GM23248 (cell line): ENCODE measurements around the gene LAMTOR2. TPM values are rescaled to one million over a fixed set of nuclear protein-coding genes. Genes with fewer than 3 reads are reported as not detected.

Source experiments
- DNase-seq: peaks from one replicate; pipeline ENCODE4 v3.0.0-alpha.2; 2015
- H2AFZ ChIP-seq: fragments of 200-600 bp; sonication (generic); 2 replicates; pipeline ENCODE4 v1.6.1; 2016; ENCODE audit warnings: antibody characterized with exemption
- H3F3A ChIP-seq: fragments of 200-600 bp; sonication (generic); 2 replicates; pipeline ENCODE4 v1.6.1; 2016; ENCODE audit warnings: mild to moderate bottlenecking, antibody characterized with exemption, mixed run types; ENCODE audit not compliant: insufficient read depth
- H3K27ac ChIP-seq: fragments of 200-600 bp; sonication (generic); 2 replicates; pipeline ENCODE4 v1.5.1; 2016; ENCODE audit warnings: mild to moderate bottlenecking
- H3K27me3 ChIP-seq: fragments of 200-600 bp; sonication (generic); replicated peaks from 2 replicates; pipeline ENCODE4 v1.6.1; 2016; ENCODE audit warnings: mild to moderate bottlenecking; ENCODE audit not compliant: insufficient read depth
- H3K36me3 ChIP-seq: fragments of 200-600 bp; sonication (generic); 2 replicates; pipeline ENCODE4 v1.6.1; 2016; ENCODE audit warnings: low read depth, mild to moderate bottlenecking
- H3K4me1 ChIP-seq: fragments of 200-600 bp; sonication (generic); 2 replicates; pipeline ENCODE4 v1.6.1; 2016; ENCODE audit warnings: mild to moderate bottlenecking; ENCODE audit not compliant: insufficient read depth
- H3K4me2 ChIP-seq: fragments of 200-600 bp; sonication (generic); one replicate; pipeline ENCODE4 v1.6.1; 2016; ENCODE audit warnings: mild to moderate bottlenecking; ENCODE audit not compliant: unreplicated experiment
- H3K4me3 ChIP-seq: fragments of 200-600 bp; sonication (generic); 2 replicates; pipeline ENCODE4 v1.5.1; 2016; ENCODE audit warnings: mild to moderate bottlenecking
- H3K79me2 ChIP-seq: fragments of 200-600 bp; sonication (generic); 2 replicates; pipeline ENCODE4 v1.6.1; 2016; ENCODE audit warnings: mild to moderate bottlenecking; ENCODE audit not compliant: insufficient read depth
- H3K9ac ChIP-seq: fragments of 200-600 bp; sonication (generic); 2 replicates; pipeline ENCODE4 v1.6.1; 2016; ENCODE audit warnings: mild to moderate bottlenecking
- H3K9me2 ChIP-seq: fragments of 200-600 bp; sonication (generic); 2 replicates; pipeline ENCODE4 v1.6.1; 2016; ENCODE audit warnings: mixed run types, mild to moderate bottlenecking, moderate library complexity; ENCODE audit not compliant: insufficient read depth
- H3K9me3 ChIP-seq: fragments of 200-600 bp; sonication (generic); one replicate; pipeline ENCODE4 v1.6.1; 2017; ENCODE audit warnings: low read depth
- H4K20me1 ChIP-seq: fragments of 200-600 bp; sonication (generic); 2 replicates; pipeline ENCODE4 v1.6.0; 2016; ENCODE audit not compliant: insufficient read depth
- EZH2 ChIP-seq: fragments of 200-600 bp; sonication (generic); IDR thresholded peaks from 2 replicates; pipeline ENCODE4 v1.6.1; 2018; ENCODE audit warnings: antibody characterized with exemption, mild to moderate bottlenecking; ENCODE audit not compliant: insufficient read depth, poor library complexity, severe bottlenecking
- EZH2phosphoT487 ChIP-seq: fragments of 200-600 bp; sonication (generic); IDR thresholded peaks from 2 replicates; pipeline ENCODE4 v1.6.1; 2018; ENCODE audit warnings: antibody characterized with exemption, moderate library complexity, mild to moderate bottlenecking, low read depth; ENCODE audit not compliant: insufficient read depth
- WGBS, 2 experiments: methylation state at CpG; one replicate each; pipeline ENCODE4 v1.1.6; 2015 to 2017; ENCODE audit warnings: low lambda C conversion rate in 2 of 2, low coverage in 1 of 2; ENCODE audit errors: missing lambda C conversion rate in 2 of 2; 5-methylcytosine and 5-hydroxymethylcytosine counted together
- in situ Hi-C: fragments of 300-500 bp; cut with MboI; formaldehyde crosslinking; loops from 2 replicates; pipeline ENCODE4 v1.15.0; 2020
- polyA plus RNA-seq: library from polyadenylated mRNA; unstranded; fragments of >200 nt; fragmentation: Nextera tagmentation; extraction: Ambion mirVana; gene quantifications from 2 replicates; pipeline ENCODE4 v1.2.1, GENCODE V29; 2016
- total RNA-seq: library from RNA; depleted of rRNA; stranded (reverse); fragments of >200 nt; shearing (Covaris generic); gene quantifications from 2 replicates; pipeline ENCODE4 v1.2.3, GENCODE V29; 2014

The LAMTOR2 gene
- total and polyA plus RNA-seq, 2 experiments from 2014 or later, result 41.3 to 143 TPM

DNA sequence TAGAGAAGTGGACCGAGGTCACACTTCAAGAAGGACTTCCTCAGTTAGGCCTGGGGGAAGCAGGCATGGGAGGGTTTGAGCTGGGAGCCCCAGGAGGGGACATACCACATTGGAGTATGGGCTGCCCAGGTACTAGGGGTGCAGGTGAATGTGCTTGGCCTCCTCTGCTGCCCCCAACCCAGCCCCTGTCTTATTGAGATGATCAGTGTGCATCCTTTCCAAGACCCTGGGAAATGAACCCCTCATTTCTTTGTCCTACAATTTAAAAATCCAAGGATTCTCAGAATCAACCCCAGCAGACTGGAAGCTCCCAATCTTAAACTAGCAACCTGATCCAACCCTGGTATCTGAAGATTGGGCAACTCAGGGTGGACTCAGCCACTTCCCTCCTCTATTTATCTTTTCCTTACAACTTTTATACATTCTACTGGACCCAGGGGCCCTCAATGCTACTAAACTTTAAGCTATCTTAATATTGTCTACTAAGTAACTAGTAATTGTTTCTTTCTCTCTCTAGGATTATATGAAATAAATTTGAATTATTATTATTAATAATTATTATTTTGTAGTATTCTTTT, 18.6 kb downstream of the LAMTOR2 start:
- TF ChIP-seq EZH2phosphoT487 (no peak), EZH2 (no peak)
- Histone ChIP-seq H3K79me2 (no peaks in the 10 kb centered on the region), H3K9me3 (no peaks in the 10 kb centered on the region), H2AFZ (no peak overlapping the region), H3K4me1 (no peaks in the 10 kb centered on the region), H4K20me1 (no peaks in the 10 kb centered on the region), H3K9me2 (no peaks in the 10 kb centered on the region), H3F3A (no peaks in the 10 kb centered on the region), H3K4me3 (no peak overlapping the region), H3K36me3 (no peaks in the 10 kb centered on the region), H3K27ac (no peak overlapping the region), H3K27me3 (no peaks in the 10 kb centered on the region), H3K4me2 (no peak overlapping the region), H3K9ac (no peak overlapping the region)
- 25 to 50% methylated on average over 1 of the region's 1 CpG for WGBS, 2 experiments
- in situ Hi-C loops, result no loop called here
- no peak for DNase-seq

DNA sequence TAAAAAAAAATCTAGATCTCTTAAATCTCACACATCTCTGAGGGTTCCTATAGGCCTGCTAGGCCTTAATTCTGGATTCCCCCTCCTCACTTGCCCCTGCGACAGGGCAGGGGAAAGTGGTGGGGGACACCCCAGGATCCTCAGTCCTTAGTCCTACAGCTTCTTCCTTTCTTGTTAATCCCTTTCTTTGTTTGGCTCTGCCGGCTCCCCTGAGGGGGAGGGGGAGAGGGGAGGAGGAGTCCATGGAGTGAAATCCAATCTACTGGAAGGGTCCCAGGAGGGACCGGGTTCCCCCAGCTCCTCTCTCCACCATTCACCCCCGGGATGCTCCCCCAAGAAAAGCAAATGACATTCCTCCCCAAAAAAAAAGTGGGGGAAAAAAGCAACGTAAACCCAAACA, 19.2 kb downstream of the LAMTOR2 start:
- Histone ChIP-seq H3K4me3 (no peak overlapping the region), H3K4me2 (no peak overlapping the region), H3K36me3 (no peaks in the 10 kb centered on the region), H3K27ac (no peak overlapping the region), H3F3A (no peaks in the 10 kb centered on the region), H3K79me2 (no peaks in the 10 kb centered on the region), H3K9me2 (no peaks in the 10 kb centered on the region), H3K9ac (no peak overlapping the region), H3K27me3 (no peaks in the 10 kb centered on the region), H3K4me1 (no peaks in the 10 kb centered on the region), H2AFZ (no peak overlapping the region), H4K20me1 (no peaks in the 10 kb centered on the region), H3K9me3 (no peaks in the 10 kb centered on the region)
- in situ Hi-C loops, result no loop called here
- TF ChIP-seq EZH2phosphoT487, result no peak
- no peak for TF ChIP-seq EZH2
- no peak for DNase-seq
- 49 to 52% methylated on average over 5 of the region's 5 CpGs for WGBS, 2 experiments

- H3K9me3 ChIP-seq, result no peaks in the 10 kb centered on the region
- H4K20me1 ChIP-seq, result no peaks in the 10 kb centered on the region
- H3K9ac ChIP-seq, result no peak overlapping the region
- H3K36me3 ChIP-seq, result no peaks in the 10 kb centered on the region
- 49 to 59% methylated on average over 8 of the region's 8 CpGs for WGBS, 2 experiments
- no peak overlapping the region for H3K4me2 ChIP-seq
- H3K27me3 ChIP-seq, result no peaks in the 10 kb centered on the region
- no peaks in the 10 kb centered on the region for H3K79me2 ChIP-seq
- H3K4me3 ChIP-seq, result no peak overlapping the region
- H3F3A ChIP-seq, result no peaks in the 10 kb centered on the region
- in situ Hi-C loops, result no loop called here
- no peaks in the 10 kb centered on the region for H3K9me2 ChIP-seq
- no peak overlapping the region for H3K27ac ChIP-seq
- no peak for DNase-seq
- no peak overlapping the region for H2AFZ ChIP-seq
- no peak for TF ChIP-seq EZH2phosphoT487
- TF ChIP-seq EZH2, result no peak
- H3K4me1 ChIP-seq, result no peaks in the 10 kb centered on the region
These were observed 20.1 kb downstream of the LAMTOR2 start for GRCh38 chr1:156074661-156075060.

DNA sequence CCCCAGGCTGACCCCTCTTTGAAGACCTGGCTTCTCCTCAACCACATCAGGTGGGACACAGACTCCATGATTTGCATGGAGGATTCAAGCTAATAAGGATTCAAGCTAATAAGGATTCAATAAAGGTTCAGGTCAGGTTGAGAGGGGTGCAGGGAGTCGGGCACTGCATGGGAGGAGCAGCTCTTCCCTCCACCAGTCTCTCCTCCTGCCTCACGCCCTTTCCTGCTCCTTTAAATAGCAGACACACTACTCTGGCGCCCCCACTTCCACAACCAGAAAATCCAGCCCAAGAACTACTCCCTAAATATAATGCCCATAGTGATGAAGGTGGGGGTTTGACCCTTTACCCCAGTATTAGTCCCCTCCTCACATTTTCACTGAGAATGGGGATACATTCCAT, 20.6 kb downstream of the LAMTOR2 start:
- H3K9me3 ChIP-seq, result no peaks in the 10 kb centered on the region
- no peak overlapping the region for H3K4me3 ChIP-seq
- no peaks in the 10 kb centered on the region for H3K36me3 ChIP-seq
- H4K20me1 ChIP-seq, result no peaks in the 10 kb centered on the region
- WGBS, 2 experiments, result 71 to 75% methylated on average over 3 of the region's 3 CpGs
- no peak overlapping the region for H3K4me2 ChIP-seq
- H3K9ac ChIP-seq, result no peak overlapping the region
- no peak overlapping the region for H2AFZ ChIP-seq
- TF ChIP-seq EZH2 (no peak), EZH2phosphoT487 (no peak)
- in situ Hi-C loops, result no loop called here
- H3K27me3 ChIP-seq, result no peaks in the 10 kb centered on the region
- H3K9me2 ChIP-seq, result no peaks in the 10 kb centered on the region
- no peaks in the 10 kb centered on the region for H3F3A ChIP-seq
- no peaks in the 10 kb centered on the region for H3K4me1 ChIP-seq
- no peaks in the 10 kb centered on the region for H3K79me2 ChIP-seq
- H3K27ac ChIP-seq, result no peak overlapping the region
- no peak for DNase-seq

GRCh38 chr1:156075775-156076204, 21.2 kb downstream of the LAMTOR2 start:
- no peaks in the 10 kb centered on the region for H4K20me1 ChIP-seq
- no peaks in the 10 kb centered on the region for H3F3A ChIP-seq
- no peak overlapping the region for H3K4me3 ChIP-seq
- no peak for TF ChIP-seq EZH2phosphoT487
- TF ChIP-seq EZH2, result no peak
- DNase-seq, result no peak
- H3K27ac ChIP-seq, result no peak overlapping the region
- no peaks in the 10 kb centered on the region for H3K9me3 ChIP-seq
- no peaks in the 10 kb centered on the region for H3K27me3 ChIP-seq
- in situ Hi-C loops, result no loop called here
- no peak overlapping the region for H3K4me2 ChIP-seq
- no peaks in the 10 kb centered on the region for H3K36me3 ChIP-seq
- H3K4me1 ChIP-seq, result no peaks in the 10 kb centered on the region
- H3K9me2 ChIP-seq, result no peaks in the 10 kb centered on the region
- no peaks in the 10 kb centered on the region for H3K79me2 ChIP-seq
- H3K9ac ChIP-seq, result no peak overlapping the region
- H2AFZ ChIP-seq, result no peak overlapping the region
- 79 to 80% methylated on average over 4 of the region's 4 CpGs for WGBS, 2 experiments
